HAP-1 (cell line): ENCODE data around the gene DAPK3.

Experiments
- DNase-seq, 2 experiments: peaks; one replicate each; pipeline ENCODE4 v3.0.0-alpha.2; 2016 to 2020; ENCODE audit warnings: low spot score in 2 of 2
- H3K27me3 ChIP-seq: fragments of 250-450 bp; sonication (Bioruptor Pico); 2 replicates; pipeline ENCODE4 v1.5.1; 2020; ENCODE audit warnings: low read depth, mild to moderate bottlenecking, moderate library complexity
- H3K36me3 ChIP-seq: fragments of 250-450 bp; sonication (Bioruptor Pico); replicated peaks from 2 replicates; pipeline ENCODE4 v1.5.1; 2020; ENCODE audit warnings: mild to moderate bottlenecking
- H3K4me1 ChIP-seq: fragments of 250-450 bp; sonication (Bioruptor Pico); 2 replicates; pipeline ENCODE4 v1.5.1; 2020; ENCODE audit warnings: mild to moderate bottlenecking
- H3K4me3 ChIP-seq: fragments of 250-450 bp; sonication (Bioruptor Pico); 2 replicates; pipeline ENCODE4 v1.5.1; 2020; ENCODE audit warnings: mild to moderate bottlenecking, moderate library complexity
- H3K9me3 ChIP-seq: fragments of 250-450 bp; sonication (Bioruptor Pico); 2 replicates; pipeline ENCODE4 v1.5.1; 2020; ENCODE audit warnings: mild to moderate bottlenecking, moderate library complexity
- in situ Hi-C: fragments of 300-500 bp; cut with MboI; formaldehyde crosslinking; loops from 3 replicates; pipeline ENCODE4 v1.14.3; 2020; ENCODE audit warnings: low sequenced_read_pairs, inconsistent platforms, mixed read lengths

Gene DAPK3

DNA sequence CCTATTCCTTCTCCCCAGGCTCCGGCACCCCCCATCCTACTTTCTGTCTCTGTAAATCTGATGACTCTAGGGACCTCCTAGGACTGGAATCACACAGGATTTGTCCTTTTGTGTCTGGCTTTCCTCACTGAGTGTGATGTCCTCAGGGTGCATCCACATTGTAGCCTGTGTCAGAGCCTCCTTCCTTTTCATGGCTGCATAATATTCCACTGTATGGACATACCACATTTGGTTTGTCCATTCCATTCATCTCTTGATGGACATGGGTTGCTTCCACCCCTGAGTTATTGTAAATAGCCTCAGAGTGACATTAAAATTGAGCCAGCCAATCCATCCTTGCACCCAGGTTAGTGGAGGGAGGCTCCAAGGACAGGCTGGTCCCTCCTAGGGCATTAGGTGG is 60.8 kb downstream of the DAPK3 start:
- H3K36me3 ChIP-seq, result no peaks in the 10 kb centered on the region
- in situ Hi-C loops, result no loop called here
- no peaks in the 10 kb centered on the region for H3K27me3 ChIP-seq
- H3K9me3 ChIP-seq, result peaks cover 7% of the 10 kb centered on the region; the same call in 1 of the 2 replicates
- DNase-seq, result no peak
- no peaks in the 10 kb centered on the region for H3K4me1 ChIP-seq
- no peak overlapping the region for H3K4me3 ChIP-seq
